AG10803 (cell line): ENCODE data around the gene PWWP2B.

Experiments
- DNase-seq: peaks from one replicate; pipeline ENCODE4 v3.0.0; 2010; ENCODE audit warnings: low read depth
- H3K4me3 ChIP-seq: 2 replicates; pipeline ENCODE4 v1.5.1; 2011; ENCODE audit warnings: mild to moderate bottlenecking, low read length, control low read depth
- CTCF ChIP-seq: conservative IDR thresholded peaks from 2 replicates; pipeline ENCODE4 v1.5.1; 2011; ENCODE audit warnings: mild to moderate bottlenecking, low read length, control low read depth, inconsistent platforms

PWWP2B gene

GRCh38 chr10:132443983-132444876 lies 47.2 kb downstream of the PWWP2B start:
- no peak for DNase-seq
- TF ChIP-seq CTCF = no peak
- no peak overlapping the region for H3K4me3 ChIP-seq

- H3K4me3 ChIP-seq = no peak overlapping the region
- DNase-seq = no peak
Measured at GRCh38 chr10:132444877-132445351, 47.9 kb downstream of the PWWP2B start.

GRCh38 chr10:132445516-132446194 lies 48.7 kb downstream of the PWWP2B start:
- TF ChIP-seq CTCF = no peak
- DNase-seq = no peak
- no peak overlapping the region for H3K4me3 ChIP-seq

More at GRCh38 chr10:132444877-132445351, 47.9 kb downstream of the PWWP2B start:
- TF ChIP-seq CTCF = no peak

DNA sequence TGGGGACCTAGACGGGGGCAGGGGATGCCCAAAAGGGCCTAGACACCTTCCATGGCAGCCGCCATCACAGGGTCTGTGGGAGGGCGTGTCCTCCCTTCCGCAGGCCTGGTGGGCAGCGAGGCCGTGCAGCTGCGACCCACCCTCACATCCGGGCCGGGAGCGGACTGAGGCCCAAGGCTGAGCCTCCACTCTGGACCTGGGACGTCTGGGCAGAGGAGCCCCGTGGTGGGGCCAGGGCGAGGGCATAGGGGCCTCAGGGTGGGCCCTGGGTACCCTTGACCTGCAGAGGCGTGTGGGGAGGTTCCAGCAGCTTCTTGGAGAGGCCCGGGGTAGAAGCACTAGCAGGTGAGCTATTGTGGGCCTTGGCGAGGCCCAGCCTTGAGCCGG lies 49.2 kb downstream of the PWWP2B start:
- no peak overlapping the region for H3K4me3 ChIP-seq
- DNase-seq = no peak
- TF ChIP-seq CTCF = no peak

DNA sequence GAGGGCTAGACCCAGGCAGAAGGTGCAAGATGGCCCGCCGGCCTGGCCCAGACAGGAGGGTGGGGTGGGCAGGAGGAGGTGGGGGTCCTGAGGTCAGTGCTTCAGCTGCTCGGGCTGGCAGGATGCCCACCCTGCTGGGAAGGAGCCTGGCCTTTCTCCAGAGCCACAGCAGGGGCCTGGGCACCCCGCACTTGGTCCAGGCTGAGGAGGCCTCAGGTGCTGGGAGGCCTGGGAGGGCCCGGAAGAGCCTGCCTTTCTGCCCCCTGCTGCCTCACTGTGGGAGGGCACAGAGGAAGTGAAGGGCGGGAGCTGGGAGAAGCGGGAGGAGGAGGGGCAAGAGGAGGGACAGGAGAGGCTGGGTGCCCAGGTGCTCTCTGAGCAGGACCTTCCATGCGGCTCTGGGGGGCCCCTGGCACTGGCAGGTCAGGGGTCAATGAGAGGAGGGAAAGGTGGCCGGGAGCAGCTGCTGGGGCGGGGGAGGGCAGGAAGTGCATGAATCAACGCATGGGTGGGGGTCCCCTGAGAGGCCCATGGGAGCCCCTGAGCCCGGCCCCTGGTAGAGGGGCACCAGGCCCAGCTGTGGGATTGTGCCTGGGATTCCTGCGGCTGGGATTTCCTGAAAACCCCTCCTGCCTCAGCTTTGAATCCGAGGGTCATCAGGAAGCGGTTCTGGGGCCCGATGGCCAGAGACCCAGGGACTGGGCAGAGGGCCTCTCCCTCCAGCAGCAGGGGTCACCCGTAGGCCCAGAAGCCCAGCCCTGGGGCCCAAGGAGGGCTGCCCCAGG lies 49.9 kb downstream of the PWWP2B start:
- TF ChIP-seq CTCF = peak; percentile 48
- no peak overlapping the region for H3K4me3 ChIP-seq
- DNase-seq = peak; percentile 41

- no peak overlapping the region for H3K4me3 ChIP-seq
- no peak for TF ChIP-seq CTCF
- DNase-seq = peak; percentile 82
Measured at GRCh38 chr10:132447446-132448247, 50.6 kb downstream of the PWWP2B start.
